Stimulated activated CD4-positive, alpha-beta T cell treated with anti-CD3 and anti-CD28 coated beads, TNF-alpha, amount 100 ng/mL, for 48 hours (primary cell): ENCODE data around the gene SPART.

ENCODE experiments used
- DNase-seq, 3 donors: peaks; one replicate each; pipeline ENCODE4 v3.0.0-alpha.2; 2020; ENCODE audit warnings: low read depth in 3 of 3

The SPART gene, protein sequence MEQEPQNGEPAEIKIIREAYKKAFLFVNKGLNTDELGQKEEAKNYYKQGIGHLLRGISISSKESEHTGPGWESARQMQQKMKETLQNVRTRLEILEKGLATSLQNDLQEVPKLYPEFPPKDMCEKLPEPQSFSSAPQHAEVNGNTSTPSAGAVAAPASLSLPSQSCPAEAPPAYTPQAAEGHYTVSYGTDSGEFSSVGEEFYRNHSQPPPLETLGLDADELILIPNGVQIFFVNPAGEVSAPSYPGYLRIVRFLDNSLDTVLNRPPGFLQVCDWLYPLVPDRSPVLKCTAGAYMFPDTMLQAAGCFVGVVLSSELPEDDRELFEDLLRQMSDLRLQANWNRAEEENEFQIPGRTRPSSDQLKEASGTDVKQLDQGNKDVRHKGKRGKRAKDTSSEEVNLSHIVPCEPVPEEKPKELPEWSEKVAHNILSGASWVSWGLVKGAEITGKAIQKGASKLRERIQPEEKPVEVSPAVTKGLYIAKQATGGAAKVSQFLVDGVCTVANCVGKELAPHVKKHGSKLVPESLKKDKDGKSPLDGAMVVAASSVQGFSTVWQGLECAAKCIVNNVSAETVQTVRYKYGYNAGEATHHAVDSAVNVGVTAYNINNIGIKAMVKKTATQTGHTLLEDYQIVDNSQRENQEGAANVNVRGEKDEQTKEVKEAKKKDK

DNA sequence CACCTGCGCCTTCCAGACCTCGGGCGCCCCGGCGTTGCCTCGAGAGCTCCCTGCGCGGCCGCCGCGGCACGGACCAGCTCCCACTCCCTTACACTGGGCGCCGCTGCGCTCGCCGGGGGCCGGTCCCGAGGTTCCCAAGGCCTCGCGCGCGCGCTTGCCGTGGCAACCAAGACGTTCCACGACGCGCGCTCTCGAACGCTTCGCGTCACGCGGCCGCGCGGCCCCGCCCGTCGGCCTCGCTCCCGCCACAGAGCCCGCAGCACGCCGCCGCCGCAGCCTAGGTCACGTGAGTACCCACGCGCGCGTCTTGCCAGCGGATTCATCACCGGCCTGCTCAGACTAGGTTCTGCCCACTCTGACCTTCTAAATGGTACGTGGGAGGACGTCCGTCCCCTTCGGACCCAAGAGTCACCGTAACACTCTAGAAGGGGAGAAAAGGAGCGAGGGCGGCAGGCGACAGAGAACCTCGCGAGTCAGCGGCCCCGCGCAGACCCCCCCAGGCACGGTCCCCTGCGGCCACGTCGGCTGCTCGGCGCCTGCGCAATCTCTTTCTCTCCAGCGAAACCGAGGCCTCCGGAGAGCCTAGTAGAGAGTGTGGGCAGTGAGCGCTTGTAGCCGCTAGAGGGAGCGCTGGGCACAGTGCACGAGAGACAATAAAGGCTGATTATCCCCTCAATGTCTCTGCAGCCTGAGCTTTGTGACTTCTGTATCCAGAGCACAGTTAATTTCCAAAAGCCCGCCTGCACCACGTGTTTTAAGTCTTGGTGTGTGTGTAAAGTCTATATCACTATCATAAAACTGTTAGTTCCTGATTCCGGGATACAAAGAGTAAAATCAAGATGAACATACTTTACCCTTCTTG lies at the start of gene SPART:
Gene SPART, minus strand, starts transcription at position 173 of the 862 bp plus-strand sequence. CDS start 10,564 bp downstream, outside the sequence.
- peak; percentile 78 to 81 (median 81) for DNase-seq

DNA sequence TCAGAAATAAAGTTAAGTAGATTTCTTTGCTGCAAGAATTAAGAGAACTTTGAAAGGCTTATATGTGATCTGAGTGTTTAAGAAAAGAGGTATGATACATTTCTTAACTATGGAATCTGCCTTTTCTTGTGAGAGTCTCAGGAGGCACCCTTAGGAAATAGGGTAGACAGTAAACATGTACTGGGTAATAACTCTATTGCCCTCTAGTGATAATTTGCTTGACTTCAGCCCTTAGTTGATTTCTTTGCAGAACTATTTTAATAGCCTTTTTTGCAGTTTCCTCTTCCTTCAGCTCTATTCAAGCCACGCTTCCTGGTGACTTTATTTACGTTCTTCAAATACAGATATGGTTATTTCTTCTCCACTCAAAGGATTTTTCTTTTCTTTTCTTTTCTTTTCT lies 49.1 kb upstream of the SPART start:
- no peak for DNase-seq

DNA sequence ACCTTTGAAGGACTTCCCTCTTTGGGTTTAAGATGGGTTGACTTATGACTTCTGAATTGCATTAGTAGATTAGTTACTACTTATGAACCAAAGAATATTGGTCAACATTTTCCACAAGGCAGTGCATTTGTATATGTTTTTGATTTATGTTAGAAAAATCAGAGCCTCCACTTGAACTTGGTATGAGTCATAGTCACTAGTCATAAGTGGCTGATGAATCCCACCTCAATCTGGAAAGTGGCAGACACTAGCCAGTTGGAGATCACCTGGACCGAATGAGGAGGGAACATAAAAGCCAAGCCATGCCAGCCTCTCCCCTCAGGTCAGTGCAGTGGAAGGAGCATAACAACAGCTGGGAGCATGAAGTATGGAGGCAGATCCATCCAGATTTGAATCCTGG lies 39.3 kb upstream of the SPART start:
- no peak for DNase-seq

DNA sequence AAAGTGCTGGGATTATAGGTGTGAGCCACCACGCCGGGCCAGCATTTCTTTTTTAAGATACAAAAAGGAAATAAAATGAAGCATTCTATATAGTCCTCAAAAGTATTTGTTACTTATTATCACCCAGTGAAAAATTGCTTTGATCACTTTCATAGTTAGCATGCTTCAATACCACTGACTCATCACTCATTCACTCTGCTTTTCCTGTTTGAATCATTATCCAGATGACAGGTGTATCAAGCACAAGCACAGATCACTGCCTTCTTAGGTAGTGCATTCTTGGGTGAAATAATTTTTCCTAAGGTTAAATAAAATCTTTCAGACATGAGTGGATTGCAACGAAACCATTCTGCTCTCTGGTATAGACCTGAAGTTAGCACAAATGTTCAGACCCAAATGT lies 35.8 kb upstream of the SPART start:
- no peak for DNase-seq

DNA sequence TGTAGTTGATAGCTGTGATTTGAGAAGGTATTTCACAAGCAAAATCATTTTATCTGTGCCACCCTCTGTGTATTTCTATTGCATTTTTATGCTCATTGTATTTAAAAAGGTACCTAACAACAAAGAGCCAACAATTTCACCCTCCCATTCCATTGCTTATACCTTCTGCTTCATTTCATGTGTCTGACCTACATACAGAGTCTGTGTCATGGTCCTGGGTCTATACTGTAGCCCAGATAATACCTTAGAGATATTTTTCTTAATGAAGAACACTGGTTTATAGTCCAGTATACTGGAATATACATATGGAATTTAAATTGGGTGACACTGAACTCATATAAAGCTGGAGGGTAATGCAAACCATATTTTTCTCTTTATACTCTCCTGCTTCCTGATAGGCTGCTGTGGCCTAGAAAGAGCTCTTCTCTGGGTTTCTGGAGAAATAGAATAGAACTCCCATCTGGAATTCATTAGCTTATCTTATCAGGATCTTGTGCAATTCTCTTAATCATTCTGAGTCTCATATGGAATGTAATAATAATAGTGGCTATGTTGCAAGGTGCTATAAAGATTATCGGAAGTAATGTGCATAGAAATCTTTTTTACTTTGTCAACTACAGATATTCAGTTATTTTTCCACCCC lies 31.8 kb upstream of the SPART start:
- no peak for DNase-seq

DNA sequence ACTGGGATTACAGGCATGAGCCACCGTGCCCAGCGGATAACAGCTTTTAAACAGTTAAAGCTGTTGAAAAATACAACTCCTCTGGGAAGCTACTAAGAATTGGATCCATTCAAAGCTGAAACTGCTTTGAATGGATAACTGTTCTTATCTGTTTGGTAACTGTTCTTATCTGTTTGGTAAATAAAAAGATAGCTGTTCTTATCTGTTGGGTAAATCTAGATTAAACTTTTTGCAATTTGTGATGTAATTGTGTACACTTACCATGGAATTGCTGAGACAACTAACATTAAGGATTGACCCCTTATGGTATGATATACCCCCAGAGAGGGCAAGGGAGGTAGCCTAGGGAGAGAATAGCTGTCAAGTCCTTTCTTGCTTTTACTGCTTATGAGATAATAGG lies 27.9 kb upstream of the SPART start:
- DNase-seq, result no peak

DNA sequence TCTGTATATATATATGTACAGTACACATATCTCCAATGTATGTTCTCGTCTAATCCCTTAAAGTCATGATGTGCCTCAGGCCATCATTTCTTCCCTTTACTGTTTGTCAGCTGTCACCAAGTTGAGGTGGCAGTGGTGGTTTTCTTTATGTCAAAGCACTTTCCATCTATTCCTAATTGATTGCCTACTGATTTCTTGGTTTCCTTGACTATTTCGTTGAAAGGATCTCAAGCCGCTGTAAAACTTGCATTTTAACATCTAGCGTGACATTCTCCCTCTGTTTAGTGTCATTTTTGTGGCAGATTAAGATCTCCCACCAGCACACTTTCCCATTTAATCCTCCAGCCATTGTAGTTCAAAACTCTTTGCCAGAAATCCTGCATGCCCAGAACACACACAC lies 25.0 kb upstream of the SPART start:
- DNase-seq, result no peak

DNA sequence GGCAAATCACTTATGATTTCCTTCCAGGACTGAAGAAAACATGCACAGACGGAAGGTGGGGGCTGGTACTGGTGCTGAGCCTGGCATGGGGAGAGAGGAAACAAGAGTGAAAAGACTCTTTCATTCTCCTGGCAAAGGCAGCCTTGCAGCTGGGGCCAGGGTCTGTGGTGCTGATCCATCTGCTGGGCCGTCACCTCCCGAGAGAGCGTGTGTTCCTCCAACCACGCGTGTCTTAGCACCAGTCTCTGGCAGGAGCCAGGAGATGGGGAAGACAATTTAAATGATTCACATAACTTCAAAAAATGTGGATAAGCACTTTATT lies 23.9 kb upstream of the SPART start:
- DNase-seq, result no peak

DNA sequence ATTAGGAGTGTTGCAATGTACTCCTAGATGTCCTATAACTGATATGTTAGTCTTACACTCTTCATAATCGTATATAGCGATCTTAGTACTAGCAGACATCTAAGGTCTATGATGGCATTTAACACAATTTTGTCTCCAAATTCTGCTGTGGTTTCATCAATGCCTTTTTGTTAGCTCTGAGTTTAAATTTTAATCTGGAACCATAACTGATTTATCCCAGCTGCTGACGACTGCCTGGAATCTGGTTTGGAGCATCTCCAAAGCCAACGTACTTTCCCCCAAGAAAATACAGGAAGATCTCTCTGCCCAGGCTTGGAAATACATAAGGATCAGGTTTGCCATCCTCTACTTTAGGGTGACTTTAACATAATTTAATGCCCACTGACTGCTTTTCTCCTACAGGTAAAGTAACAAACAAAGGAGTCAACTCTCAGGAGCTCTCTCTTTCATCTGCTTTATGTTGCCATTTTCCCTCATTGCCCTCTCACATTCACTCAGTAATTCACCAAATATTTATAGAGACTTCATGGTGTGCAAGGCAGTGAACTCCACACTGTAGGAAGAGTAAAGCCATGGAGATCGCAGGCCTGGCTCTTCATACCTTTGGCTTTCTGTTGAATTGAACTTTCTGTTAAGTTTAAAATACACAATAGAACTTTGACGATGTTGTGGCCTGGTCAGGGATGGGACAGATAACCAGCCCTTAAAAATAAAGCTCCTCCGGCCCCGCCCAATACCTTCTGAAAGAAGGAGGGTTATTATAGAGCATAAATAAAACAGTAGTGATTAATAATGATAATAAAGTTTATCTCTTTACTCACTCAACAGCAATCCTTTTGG lies 23.3 kb upstream of the SPART start:
- no peak for DNase-seq

DNA sequence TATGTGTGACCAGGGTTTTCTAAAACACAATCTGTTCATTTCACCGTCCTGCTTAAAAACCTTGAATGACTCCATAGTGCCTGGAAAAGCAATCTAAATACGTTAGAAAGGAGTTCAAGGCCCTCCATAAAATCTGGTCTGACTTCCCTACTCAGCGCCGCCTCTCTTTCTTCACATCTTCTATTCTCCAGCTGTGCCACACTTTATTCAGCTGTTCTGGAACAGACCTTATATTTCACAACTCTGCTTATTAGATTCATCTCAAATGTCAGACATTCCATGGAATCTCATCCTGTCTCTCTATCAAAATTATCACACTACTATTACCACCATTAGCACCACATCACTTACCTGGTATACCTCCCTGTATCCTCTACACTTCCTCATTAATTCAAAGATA lies 19.8 kb upstream of the SPART start:
- no peak for DNase-seq

DNA sequence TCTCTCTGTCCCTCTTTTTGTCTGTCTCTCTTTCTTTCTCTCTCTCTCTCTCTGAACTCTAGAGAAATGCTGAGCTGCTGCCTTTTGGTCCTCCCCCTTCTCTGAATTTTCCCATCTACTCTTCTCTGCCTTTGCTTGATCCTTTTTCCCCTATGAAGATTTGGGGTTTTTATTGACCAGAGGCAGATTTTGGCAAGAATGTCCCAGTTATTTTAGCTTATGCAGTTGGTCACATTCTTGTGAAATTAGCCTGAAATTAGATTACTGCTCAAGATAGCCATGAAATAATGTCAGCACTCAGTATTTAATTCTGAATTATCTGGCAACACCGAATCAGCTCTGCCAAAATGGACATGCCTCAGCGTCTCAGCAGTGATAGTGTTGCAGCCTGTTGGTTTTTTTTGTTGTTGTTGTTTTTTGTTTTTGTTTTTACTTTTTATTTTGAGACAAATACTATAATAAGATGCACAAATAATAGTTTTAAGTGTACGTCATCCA lies 17.2 kb upstream of the SPART start:
- DNase-seq, result no peak

DNA sequence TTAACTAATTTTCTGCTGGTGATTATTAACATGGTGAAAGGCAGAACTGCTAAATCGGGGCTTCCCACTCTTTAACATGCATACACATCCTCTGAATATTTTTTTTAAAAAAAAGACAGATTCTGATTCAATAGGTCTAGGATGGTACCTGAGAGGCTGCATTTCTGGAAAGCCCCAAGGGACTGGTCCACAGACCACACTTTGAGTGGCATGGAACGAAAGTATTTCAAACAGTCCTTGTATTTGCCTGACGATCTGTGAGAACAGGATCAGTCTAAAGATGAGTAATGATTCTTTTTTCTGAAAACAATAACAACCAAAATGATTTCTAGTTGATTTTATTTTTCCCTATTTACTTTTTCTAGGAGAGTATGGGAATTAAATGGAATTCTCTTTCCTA lies 16.7 kb upstream of the SPART start:
- no peak for DNase-seq

DNA sequence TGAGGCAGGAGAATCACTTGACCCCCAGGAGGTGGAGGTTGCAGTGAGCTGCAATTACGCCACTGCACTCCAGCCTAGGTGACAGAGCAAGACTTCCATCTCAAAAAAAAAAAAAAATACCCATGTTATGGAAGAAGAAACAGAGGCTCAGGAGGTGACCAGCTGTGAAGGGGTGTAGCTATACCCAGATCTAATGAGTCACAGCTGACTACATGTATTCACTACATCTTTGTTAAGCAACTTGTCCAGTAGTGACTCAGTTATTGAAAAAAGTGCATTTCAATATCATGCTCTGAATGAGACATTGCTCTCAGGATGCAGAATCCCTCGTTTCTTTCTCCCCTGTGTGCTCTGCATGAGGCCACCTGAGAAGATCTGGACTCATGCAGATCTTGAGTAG lies 16.1 kb upstream of the SPART start:
- no peak for DNase-seq

DNA sequence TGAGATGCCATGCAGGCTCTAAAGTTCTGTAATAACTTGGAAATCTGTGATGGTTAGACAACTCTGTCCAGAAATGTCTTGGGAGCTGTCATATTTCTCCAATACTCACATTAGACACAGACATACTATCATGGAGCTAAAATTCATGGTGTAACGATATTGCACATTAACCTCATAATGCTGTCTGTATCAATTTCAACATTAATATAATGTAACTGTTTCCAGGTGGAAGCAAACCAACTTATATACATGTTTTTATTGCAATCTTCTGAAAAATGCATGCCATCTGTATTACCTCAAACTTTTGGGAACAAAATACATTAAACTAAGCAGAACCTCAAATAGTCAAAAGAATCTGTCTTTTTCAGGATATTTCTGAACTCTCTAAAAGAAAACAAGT lies 14.7 kb upstream of the SPART start:
- no peak for DNase-seq

DNA sequence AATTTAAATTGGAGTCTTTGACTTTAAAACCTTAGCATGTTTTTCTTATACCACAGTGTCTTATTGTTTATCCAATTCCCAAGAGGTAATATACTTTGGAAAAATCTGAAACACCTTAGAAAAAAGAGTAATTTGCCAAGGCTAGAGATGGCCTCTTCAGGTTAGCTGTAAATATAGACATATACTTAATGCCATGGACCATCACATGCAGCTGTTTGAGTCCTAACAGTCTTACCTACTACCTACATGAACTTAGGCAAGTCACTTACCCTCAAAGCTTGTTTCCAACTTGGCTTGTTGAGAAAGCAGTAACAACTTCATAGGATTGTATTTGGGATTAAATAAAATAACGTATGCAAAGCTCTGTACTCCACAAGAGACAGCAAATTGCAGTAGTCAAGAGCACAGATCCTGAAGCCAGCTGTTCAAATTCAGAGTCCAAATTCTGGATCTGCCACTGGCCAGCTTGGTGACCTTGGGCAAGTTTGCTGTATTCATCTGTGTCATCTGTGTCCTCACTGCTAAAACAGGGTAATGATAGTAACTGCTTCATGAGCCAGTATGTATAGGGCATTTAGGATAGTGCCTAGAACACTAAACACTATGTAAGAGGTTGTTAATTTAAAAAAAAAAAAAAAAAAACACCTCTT lies 13.2 kb upstream of the SPART start:
- DNase-seq, result no peak

DNA sequence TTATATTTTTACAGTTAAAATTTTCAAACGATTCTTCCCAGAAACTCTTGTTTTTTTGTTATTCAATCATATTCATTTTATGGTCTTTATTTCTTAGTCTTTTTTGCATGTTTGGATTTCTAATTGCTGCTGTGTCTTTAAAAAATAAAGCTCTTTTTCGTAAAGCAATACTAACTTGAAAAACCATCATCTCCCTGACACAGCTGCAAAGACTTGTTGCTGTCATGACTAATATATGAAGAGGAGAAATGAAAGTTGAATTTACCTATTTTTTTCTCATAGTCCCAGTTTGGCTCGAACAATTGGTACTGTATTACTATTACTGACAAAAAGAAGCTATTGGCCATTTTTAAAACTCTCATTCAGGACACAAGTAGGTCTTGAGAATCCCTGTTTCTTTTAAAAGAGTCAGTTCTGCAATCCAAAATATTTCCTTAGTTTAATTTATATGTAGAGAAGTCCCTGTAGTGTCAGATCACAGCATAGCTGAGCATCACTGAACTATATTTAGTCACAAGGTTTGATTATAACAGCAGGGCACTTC lies 12.1 kb upstream of the SPART start:
- DNase-seq, result no peak

DNA sequence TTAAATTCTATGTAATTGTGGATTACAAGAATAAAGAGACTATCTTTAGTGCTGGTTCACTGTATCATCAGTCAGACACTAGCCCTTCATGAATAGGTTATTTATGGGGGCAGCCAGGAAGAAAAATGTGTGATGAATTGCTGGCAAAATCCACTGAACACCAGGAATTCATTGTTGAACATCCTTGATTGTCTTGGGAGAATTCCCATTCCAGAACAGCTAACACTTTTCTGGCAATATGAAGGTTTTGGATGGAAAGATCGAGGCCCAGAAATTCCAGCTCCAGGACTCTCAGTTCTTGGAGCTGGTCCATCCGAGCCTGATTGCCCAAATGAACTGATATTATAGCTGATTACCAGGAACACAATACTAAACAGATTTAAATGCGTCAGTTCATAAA lies 11.5 kb upstream of the SPART start:
- no peak for DNase-seq

DNA sequence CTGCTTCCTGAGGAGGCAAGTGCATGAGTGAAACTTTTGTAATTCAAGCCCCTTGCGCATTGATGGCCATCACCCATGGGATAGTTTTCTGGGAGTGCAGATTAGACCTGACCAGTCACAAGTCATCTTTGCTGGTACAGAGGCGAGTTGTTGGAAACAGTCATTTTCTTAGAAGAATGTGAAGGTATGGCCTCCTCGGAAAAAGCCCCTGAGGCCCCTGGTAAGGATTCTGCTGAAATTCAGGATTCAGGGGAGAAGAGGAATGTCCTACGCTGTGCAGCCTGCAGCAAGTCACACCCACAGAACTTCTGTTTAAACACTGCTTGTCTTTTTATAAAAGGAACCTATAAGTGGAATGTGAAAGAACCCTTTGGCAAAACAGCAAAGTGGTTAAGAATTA lies 11.0 kb upstream of the SPART start:
- no peak for DNase-seq

DNA sequence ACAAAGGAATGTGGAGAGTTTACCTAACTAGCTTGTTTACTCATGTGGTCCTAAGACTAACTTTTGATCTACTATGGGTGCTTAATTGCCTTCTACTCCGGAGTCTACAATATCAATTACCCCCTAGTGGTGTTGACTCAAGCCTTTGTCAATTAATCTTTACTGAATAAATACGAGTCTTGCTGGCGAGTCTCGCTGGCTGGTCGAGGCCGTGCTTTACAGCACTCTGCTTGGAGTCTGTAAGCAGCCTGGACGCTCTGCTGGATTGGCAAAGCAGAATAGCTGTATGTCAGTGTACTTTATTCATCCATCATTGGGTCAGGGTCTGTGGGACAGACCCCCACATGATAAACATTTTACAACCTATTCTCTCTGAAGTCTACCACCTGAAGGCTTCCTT lies 9.9 kb upstream of the SPART start:
- DNase-seq, result no peak

DNA sequence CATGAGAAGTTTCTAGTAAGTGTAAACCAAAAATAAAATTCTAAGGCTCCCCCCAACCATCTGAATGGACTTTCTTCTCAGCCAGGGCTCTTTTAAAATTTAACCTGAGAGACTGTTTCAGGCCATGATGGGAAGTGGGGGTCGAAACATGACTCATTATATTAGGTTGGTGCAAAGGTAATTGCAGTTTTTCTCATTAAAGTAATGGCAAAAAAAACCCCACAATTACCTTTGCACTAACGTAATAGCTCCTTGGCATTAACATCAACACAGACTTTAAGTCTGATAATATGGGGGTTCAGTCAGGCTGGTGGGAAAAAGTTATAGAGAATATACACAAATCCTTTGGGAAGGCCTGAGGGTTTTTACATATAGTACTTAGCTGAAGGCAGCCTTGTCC lies 9.4 kb upstream of the SPART start:
- no peak for DNase-seq
